Measurements from ENCODE around the gene IRAK1BP1.
"Not testable (repeated sequence)": the region's sequence is repeated elsewhere in the genome, so short reads cannot be mapped to it uniquely, and the experiment has no call there.

IRAK1BP1 gene

GRCh38 chr6:78896227-78896626 is 28.9 kb downstream of the IRAK1BP1 start:
- no peak for DNase-seq

GRCh38 chr6:78908621-78909020 is 41.3 kb downstream of the IRAK1BP1 start:
- DNase-seq: no peak

GRCh38 chr6:78909391-78909790 is 42.0 kb downstream of the IRAK1BP1 start:
- DNase-seq: no peak

GRCh38 chr6:78910010-78910409 is 42.7 kb downstream of the IRAK1BP1 start:
- no peak for DNase-seq

GRCh38 chr6:78910591-78911171 is 43.3 kb downstream of the IRAK1BP1 start:
- DNase-seq: no peak

- DNase-seq: no peak
Measured at GRCh38 chr6:78911218-78911940, 44.0 kb downstream of the IRAK1BP1 start.

GRCh38 chr6:78916411-78916810 is 49.1 kb downstream of the IRAK1BP1 start:
- no peak for DNase-seq

- no peak for DNase-seq
Measured at GRCh38 chr6:78917788-78918187, 50.4 kb downstream of the IRAK1BP1 start.

- not testable (repeated sequence) for DNase-seq
Measured at GRCh38 chr6:78921168-78921567, 53.8 kb downstream of the IRAK1BP1 start.

GRCh38 chr6:78925317-78925716 is 58.0 kb downstream of the IRAK1BP1 start:
- no peak for DNase-seq

GRCh38 chr6:78935553-78935952 is 68.2 kb downstream of the IRAK1BP1 start:
- no peak for DNase-seq

GRCh38 chr6:78936515-78936914 is 69.2 kb downstream of the IRAK1BP1 start:
- DNase-seq: no peak

- DNase-seq: no peak
Measured at GRCh38 chr6:78942446-78942845, 75.1 kb downstream of the IRAK1BP1 start.

- no peak for DNase-seq
Measured at GRCh38 chr6:78947529-78947928, 80.2 kb downstream of the IRAK1BP1 start.

- no peak for DNase-seq
Measured at GRCh38 chr6:78947962-78948361, 80.6 kb downstream of the IRAK1BP1 start.

- no peak for DNase-seq
Measured at GRCh38 chr6:78948785-78949184, 81.4 kb downstream of the IRAK1BP1 start.

- no peak for DNase-seq
Measured at GRCh38 chr6:78952362-78952761, 85.0 kb downstream of the IRAK1BP1 start.
